Midbrain (tissue), 1 donor: ENCODE data around the gene TANGO6.
A peak's percentile ranks its signal among the peaks of the same experiment; 100 is the strongest.

Source experiments
- DNase-seq: peaks from one replicate; lab custom pipeline; 2025; lab: John Stamatoyannopoulos, UW

TANGO6 gene

DNA sequence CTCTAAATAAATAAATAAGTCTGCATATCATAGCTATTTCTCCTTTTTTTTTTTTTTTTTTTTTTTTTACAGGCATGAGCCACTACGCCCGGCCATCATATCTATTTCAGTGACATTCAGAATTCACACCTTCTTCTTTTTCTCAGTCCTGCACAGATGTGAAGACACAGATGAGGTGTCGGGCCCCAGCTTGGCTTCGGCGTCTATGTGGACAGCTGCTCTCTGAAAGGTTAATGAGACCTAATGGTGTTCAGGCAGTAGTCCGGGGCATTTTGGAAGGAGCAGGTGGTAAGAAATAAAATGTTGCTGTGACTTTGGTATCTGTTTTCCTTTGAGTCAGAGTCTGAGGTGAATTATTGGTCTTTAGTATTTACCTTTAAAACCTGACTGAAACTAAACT is 23.6 kb downstream of the TANGO6 start:
- DNase-seq, result no peak

- no peak for DNase-seq
Measured at GRCh38 chr16:68869492-68870088, 26.3 kb downstream of the TANGO6 start.

DNA sequence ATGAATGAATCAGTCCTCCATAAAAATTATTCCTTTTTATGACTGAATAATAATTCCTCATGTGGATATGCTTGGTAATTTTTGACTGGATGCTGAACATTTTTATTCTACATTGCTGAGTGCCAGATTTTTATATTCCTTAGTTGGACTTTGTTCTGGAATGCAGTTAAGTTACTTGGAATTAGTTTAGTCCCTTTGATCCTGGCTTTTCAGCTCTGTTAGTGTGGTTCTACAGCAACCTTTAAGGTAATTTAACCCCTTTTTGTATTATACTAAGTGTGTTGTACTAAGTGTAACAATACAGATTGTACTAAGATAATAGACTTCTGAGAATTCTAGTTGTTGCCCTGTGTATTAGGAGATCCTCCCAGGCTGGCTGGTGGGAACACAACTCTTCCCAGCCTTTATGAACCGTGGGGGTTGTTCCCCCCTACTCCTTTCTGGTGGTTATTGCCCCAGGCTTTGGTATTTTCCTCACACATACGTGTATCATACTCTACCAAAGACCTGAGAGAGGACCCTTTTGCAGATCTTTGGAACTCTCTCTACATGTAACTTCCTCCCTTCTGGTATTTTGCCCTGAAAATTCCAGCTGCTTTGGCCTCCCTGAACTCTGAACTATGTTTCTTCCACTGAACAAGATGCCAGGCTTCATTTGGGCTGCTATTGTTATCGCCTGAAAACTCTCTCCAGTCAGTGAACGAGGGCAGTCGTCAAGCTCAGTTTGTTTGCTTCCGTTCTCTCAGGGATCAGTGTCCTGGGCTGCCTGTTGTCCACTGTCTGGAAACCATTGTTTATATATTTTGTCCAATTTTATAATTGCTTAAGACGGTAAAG is 30.5 kb downstream of the TANGO6 start:
- DNase-seq, result no peak

DNA sequence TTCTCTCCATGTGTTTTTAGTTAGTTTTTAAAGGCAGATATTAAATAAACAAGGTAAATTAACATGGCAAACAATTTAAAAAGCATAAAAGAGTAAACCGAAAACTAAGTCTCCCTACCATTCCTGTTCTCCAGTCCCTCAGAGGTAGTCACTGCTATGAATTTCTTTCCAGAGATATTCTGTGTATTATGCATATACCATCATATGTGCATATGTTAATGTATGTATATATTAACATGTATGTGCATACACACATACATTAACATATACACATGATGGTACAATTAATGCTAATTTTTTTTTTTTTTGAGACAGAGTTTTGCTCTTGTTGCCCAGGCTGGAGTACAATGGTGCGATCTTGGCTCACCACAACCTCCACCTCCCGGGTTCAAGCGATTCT is 32.5 kb downstream of the TANGO6 start:
- no peak for DNase-seq

- DNase-seq, result no peak
Measured at GRCh38 chr16:68883685-68884084, 40.4 kb downstream of the TANGO6 start.

DNA sequence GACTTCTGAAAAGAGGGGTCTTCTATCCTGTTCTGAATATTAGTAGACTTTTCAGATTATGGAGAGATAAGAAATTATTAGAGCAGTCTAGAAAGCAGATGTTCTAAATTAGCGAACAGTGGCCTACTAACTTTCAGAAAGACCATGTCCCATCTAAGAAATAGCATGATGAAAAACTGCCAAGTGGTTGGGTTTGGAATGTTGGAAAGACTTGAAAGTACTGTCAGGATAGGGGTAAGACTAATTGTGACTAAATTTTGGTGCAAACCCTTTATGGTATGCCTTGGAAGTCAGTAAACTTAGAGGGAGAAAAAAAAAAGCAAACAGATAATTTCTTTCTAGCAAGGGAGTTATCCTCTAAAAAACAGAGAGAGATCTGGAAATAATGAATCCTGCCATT is 41.1 kb downstream of the TANGO6 start:
- DNase-seq, result no peak

DNA sequence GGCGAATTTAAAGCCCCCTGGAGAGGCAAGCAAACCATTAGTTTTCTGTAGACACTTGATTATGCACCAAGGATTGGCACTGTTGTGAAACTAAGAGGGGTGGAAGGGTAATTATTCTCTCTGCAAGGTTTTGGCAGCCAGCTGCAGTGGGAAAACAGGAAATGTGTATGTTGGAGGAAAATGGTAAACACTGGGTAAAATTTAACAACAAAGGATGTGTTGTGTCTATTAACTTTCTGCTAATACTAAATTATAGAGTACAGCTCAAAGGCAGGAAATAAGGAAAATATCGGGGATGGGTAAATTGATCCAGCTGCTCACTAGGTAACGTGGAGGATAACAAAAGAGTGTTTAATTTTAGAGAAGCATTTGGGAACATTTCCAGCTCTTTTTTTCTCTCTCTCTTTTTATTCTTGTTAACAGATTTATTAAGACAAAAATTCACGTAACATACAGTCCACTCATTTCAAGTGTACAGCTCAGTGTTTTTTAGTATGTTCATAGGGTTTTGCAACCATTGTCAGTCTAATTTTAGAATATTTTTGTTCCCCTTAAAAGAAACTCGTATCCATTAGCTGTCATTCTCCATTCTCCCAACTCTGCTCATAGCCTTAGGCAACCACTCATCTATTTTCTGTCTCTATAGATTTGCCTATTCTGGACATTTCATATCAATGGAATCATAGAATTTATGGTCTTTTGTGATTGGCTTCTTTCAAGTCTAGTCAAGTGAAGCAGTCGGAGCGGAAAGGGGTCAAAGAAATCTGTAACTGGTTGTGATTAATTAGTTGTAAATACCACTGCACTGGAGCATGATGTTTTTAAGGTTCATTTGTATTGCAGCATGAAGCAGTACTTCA is 41.8 kb downstream of the TANGO6 start:
- DNase-seq, result no peak

GRCh38 chr16:68887107-68887506 is 43.8 kb downstream of the TANGO6 start:
- DNase-seq, result no peak

DNA sequence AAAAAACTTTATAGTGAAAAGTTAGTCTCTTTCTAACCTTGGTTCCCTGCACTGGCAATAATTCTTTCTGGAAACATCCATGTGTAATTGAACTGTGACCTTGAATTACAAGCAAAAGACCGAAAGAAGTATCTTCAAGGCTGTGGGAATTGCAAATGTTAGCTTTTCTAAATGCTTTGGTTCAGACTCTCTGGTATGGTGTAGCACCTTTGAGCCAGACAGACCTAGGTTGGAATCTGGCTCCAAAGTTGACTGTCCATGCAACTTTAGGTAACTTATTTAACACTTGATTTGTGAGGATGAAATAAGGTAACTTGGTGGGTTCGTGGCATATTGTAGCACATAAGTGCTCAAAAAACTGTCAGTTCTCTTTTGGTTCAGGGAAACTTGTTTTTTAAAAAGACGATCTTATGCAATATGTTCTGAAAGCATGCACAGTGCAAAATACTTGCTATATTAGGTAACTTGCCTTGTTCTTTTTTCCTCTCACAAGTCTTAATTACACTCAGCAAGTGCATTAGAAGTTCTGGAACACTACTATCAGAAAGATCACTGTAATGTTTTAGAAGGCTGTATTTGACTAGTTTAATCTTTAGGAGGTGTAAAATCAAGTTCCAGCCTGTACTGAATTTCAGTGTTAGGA is 46.3 kb downstream of the TANGO6 start:
- no peak for DNase-seq

- DNase-seq, result no peak
Measured at GRCh38 chr16:68892214-68892613, 48.9 kb downstream of the TANGO6 start.

DNA sequence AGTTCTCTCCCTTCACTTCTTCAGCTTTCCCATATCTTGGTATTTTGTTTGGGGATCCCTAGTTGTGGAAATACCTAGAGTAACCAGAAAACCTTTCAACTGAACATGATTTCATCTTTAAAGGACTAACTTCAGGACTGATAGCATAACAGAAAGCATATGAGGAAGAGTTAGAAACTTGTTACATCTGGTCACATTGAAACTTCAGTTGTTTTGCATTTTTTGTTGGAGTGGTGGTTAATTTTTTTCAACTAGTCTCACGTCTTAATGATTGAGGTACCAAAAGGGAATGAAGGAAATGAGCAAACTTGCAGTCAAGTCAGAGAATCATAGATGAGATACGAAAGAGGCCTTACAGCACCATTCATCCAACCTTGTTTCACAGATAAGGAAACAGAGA is 49.6 kb downstream of the TANGO6 start:
- no peak for DNase-seq

GRCh38 chr16:68893710-68894705 is 50.7 kb downstream of the TANGO6 start:
- no peak for DNase-seq

GRCh38 chr16:68894714-68895113 is 51.4 kb downstream of the TANGO6 start:
- no peak for DNase-seq

DNA sequence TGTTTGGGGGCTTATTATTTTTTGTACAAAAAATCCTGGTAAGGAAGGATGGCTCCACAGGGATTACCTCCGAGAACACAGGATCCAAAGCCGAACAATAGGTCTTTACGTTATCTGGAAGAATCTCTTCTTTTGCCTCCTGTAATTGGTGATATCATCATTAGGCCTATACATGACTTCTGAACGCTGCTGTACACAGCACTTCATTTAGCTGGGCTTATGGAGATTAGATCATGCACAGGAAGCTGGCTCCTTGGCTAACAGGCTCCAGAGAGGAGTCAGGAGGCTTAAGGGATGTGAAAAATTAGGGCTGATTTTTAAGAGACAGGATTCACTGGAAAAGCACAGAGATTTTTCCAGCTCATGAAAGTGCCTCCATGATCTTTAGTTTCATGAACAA is 54.7 kb downstream of the TANGO6 start:
- no peak for DNase-seq

- no peak for DNase-seq
Measured at GRCh38 chr16:68900009-68900408, 56.7 kb downstream of the TANGO6 start.

DNA sequence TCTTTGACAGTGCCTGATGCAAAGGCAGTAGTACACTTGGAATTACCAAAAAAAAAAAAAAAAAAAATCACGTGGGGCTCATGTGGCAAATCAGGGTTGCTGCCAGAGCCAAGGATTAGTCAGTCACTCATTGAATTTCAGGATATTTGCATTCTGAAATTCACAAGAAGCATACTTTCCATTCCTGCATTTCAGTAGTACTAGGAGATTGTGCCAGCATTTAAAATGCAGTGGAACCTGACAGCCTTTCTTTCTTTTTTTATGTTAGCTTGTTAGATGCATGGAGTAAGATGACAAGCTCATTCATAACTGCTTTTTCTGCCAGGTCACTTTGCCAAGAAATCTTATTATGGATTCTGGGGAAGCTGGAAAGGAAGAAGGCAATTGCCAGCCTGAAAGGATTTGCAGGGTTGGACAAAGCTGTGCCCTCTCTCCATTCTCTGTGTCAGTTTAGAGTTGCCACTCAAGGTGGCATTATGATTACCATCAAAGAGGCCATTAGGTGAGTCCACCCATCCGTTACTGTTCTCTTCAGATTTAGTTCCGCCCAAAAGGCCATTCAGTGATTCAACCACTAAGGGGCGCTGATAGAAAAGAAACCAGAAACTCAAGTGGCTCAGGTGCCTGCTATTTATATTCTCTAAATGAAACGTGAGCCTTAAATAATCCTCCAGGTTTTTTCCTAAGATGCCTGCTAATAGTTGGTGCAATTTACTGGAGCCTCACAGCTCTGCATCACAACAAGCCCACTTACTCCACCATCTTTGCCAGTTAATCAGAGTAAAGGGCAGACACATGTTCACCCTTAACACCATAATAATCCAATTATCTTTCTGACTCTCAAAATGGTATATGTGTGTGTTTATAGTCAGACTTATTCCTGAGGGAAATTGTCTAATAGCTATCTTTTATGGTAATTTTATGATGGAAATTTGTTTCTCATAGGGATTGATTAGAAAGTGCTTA is 59.0 kb downstream of the TANGO6 start:
- peak; percentile 67 for DNase-seq

DNA sequence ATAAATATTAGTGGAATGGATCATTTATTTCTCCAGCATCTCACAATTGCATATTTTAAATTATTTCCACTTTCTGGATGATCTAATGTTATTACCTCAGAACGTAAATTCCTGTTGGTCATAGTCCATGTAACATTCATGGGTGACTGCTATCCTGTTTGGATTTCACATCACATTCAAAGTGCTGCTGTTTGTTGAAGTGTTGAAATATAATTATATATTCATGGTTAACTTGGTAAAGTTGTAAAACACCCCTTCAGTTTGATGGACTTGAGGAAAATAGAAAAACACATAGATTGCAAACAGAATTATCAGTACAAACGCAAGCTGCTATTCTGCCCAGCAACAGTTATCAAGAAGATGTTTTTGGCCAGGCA is 59.6 kb downstream of the TANGO6 start:
- DNase-seq, result no peak

GRCh38 chr16:68907297-68907696 is 64.0 kb downstream of the TANGO6 start:
- no peak for DNase-seq

DNA sequence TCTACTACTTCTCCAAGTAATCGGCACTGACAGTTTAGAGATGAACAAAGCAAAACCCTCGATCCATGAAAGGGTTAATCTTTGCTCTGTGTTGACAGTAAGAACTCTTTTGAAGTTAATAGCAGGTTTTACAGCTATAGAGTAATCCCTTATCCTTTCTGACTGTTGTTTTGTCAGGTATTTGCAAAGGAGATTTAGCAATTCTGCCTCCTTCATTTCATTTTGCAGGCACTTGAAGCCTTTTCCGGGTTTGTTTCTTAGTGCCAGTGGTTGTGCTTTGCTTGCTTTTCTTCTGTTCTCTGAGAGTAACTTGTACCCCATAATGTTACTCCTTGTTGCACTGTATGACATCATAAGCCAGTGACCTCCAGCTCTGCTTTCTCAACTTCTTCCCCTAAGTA is 64.5 kb downstream of the TANGO6 start:
- DNase-seq, result no peak
